CD4-positive, alpha-beta T cell (primary cell): Measurements from ENCODE around the gene PRKCG. TPM values are rescaled to one million over a fixed set of nuclear protein-coding genes. Genes with fewer than 3 reads are reported as not detected.

ENCODE experiments used
- ATAC-seq: fragments of 200-7000 bp; cut with Tn5 transposase; one replicate; pipeline ENCODE4 v1.10.0; 2022; ENCODE audit warnings: mild to moderate bottlenecking; ENCODE audit not compliant: poor library complexity
- CTCF ChIA-PET: fragments of 350-600 bp; sonication (Branson Sonifier 250); formaldehyde crosslinking; loops from one replicate; lab custom pipeline; 2021; ENCODE audit warnings: antibody characterized with exemption, inconsistent platforms; lab: Charles Lee
- POLR2A ChIA-PET: fragments of 350-600 bp; sonication (Branson Sonifier 250); formaldehyde crosslinking; loops from one replicate; lab custom pipeline; 2021; ENCODE audit warnings: antibody characterized with exemption, inconsistent platforms; lab: Charles Lee
- DNase-seq, 14 experiments: peaks; one replicate each; pipeline ENCODE4 v3.0.0-alpha.2; 2013 to 2020; ENCODE audit warnings: mixed read lengths in 2 of 14
- H3K27ac ChIP-seq, 2 donors: one replicate each; pipeline versions ENCODE4 v1.5.1 to v1.7.0; 2013; ENCODE audit warnings: low read length in 2 of 2, low read depth in 1 of 2, mild to moderate bottlenecking in 1 of 2
- H3K27me3 ChIP-seq, 2 experiments: 1 replicate in 1 of 2; 2 replicates in 1 of 2; pipeline versions ENCODE4 v1.6.1 to v1.7.0; 2013; ENCODE audit warnings: low read length in 2 of 2, control low read depth in 1 of 2, mild to moderate bottlenecking in 1 of 2, moderate library complexity in 1 of 2; ENCODE audit not compliant: insufficient read depth in 2 of 2, control insufficient read depth in 1 of 2
- H3K36me3 ChIP-seq: one replicate; pipeline ENCODE4 v1.6.1; 2013; ENCODE audit warnings: low read length, control low read depth; ENCODE audit not compliant: insufficient read depth
- H3K4me1 ChIP-seq: one replicate; pipeline ENCODE4 v1.6.1; 2013; ENCODE audit warnings: low read length, control low read depth; ENCODE audit not compliant: insufficient read depth
- H3K4me3 ChIP-seq: one replicate; pipeline ENCODE4 v1.5.1; 2013; ENCODE audit warnings: mild to moderate bottlenecking, low read length, moderate library complexity
- H3K9me3 ChIP-seq, 2 experiments: 1 replicate in 1 of 2; 2 replicates in 1 of 2; pipeline versions ENCODE4 v1.6.1 to v1.7.0; 2013; ENCODE audit warnings: low read length in 2 of 2, mild to moderate bottlenecking in 2 of 2, control low read depth in 1 of 2, moderate library complexity in 1 of 2; ENCODE audit not compliant: control insufficient read depth in 1 of 2, insufficient read depth in 1 of 2
- H3K27ac Mint-ChIP-seq: one replicate; pipeline ENCODE4 v1.8.0; 2020; ENCODE audit warnings: mixed read lengths
- H3K27me3 Mint-ChIP-seq: one replicate; pipeline ENCODE4 v1.8.0; 2021; ENCODE audit warnings: mixed read lengths
- H3K36me3 Mint-ChIP-seq: one replicate; pipeline ENCODE4 v1.8.0; 2021; ENCODE audit warnings: low read depth, mixed read lengths
- H3K4me1 Mint-ChIP-seq: one replicate; pipeline ENCODE4 v1.8.0; 2021; ENCODE audit warnings: low read depth, mixed read lengths
- H3K4me3 Mint-ChIP-seq: one replicate; pipeline ENCODE4 v1.8.0; 2020; ENCODE audit warnings: mild to moderate bottlenecking, mixed read lengths
- H3K9me3 Mint-ChIP-seq: one replicate; pipeline ENCODE4 v1.8.0; 2020; ENCODE audit warnings: mixed read lengths
- intact Hi-C, 2 experiments: fragments of 100-400 bp; cut with DNase I in 1 of 2; cut with micrococcal nuclease in 1 of 2; formaldehyde crosslinking; loops; one replicate each; pipeline versions ENCODE4 v1.15.1 to v1.9.0; 2023 to 2025; cut with DNase I, micrococcal nuclease
- total RNA-seq, 174 experiments: library from RNA in 2 of 174; stranded (reverse) in 2 of 174; gene quantifications; one replicate each; pipeline ENCODE4 v1.2.3 and lab custom pipeline; 2021 to 2026
- TF ChIP-seq, protein P1 (sequence below): fragments of 200-600 bp; IDR thresholded peaks from one replicate; pipeline ENCODE4 v1.8.0; 2022; ENCODE audit warnings: antibody characterized with exemption, mild to moderate bottlenecking

PRKCG gene
- total RNA-seq, 2 experiments from 2014 or later = 1.5 to 1.6 TPM

DNA sequence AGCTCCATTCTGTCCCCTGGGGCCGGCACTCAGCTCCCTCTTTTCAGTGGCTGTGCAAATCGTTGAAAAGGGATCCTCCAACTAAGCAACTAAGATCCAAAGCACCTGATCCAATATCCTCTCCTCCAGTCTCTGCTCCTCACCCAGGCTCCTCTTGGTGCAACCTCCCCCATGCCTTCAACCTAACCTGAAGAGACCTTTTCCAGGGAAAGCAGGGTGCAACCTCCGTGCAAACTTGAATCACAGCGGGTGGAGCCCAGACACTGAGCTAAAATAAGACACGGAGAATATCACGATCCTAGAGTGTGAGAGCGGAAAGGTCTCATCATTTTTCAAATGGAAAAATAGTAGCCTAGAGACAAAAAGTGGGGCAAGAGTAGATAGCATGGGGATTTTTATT, 35.4 kb downstream of the PRKCG start:
- intact Hi-C loops = no loop called here
- no peaks in the 10 kb centered on the region for H3K4me1 ChIP-seq
- CTCF ChIA-PET = interaction anchor here (0.6 to 0.7 kb wide), 2 partner anchors 14 to 50 kb away, joined by 3 read pairs; no protein-coding TSS in a partner anchor
- H3K4me1 Mint-ChIP-seq = no peaks in the 10 kb centered on the region
- no peak overlapping the region for H3K27ac Mint-ChIP-seq
- H3K27me3 ChIP-seq = peaks cover 0 to 12% of the 10 kb centered on the region in 2 experiments
- DNase-seq (no peak), ATAC-seq (no peak)
- H3K4me3 ChIP-seq = no peak overlapping the region
- TF ChIP-seq, protein P1, sequence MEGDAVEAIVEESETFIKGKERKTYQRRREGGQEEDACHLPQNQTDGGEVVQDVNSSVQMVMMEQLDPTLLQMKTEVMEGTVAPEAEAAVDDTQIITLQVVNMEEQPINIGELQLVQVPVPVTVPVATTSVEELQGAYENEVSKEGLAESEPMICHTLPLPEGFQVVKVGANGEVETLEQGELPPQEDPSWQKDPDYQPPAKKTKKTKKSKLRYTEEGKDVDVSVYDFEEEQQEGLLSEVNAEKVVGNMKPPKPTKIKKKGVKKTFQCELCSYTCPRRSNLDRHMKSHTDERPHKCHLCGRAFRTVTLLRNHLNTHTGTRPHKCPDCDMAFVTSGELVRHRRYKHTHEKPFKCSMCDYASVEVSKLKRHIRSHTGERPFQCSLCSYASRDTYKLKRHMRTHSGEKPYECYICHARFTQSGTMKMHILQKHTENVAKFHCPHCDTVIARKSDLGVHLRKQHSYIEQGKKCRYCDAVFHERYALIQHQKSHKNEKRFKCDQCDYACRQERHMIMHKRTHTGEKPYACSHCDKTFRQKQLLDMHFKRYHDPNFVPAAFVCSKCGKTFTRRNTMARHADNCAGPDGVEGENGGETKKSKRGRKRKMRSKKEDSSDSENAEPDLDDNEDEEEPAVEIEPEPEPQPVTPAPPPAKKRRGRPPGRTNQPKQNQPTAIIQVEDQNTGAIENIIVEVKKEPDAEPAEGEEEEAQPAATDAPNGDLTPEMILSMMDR = no peak
- no peaks in the 10 kb centered on the region for H3K36me3 ChIP-seq
- H3K9me3 ChIP-seq = peaks cover 0 to 6% of the 10 kb centered on the region in 2 experiments
- H3K4me3 Mint-ChIP-seq = no peak overlapping the region
- H3K27ac ChIP-seq = no peak overlapping the region
- H3K36me3 Mint-ChIP-seq = no peaks in the 10 kb centered on the region
- POLR2A ChIA-PET = no interaction called here
- H3K27me3 Mint-ChIP-seq = peaks cover 37% of the 10 kb centered on the region
- H3K9me3 Mint-ChIP-seq = no peaks in the 10 kb centered on the region

DNA sequence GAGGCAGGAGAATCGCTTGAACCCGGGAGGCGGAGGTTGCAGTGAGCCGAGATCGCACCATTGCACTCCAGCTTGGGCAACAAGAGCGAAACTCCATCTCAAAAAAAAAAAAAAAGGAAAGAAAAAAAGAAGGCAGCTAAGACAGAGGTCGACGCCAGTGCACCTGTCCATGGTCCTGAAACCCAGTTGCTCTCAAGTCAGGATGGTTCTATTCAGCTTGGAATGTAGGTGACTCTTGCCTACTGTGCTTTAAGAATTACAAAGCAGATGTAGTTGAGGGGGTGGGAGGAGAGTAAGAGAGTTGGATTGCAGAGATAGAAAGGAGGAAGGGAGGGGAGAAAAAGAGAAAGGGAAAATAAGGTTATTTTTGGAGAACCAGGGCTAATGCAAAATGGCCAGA, 45.7 kb downstream of the PRKCG start:
- no peaks in the 10 kb centered on the region for H3K4me1 Mint-ChIP-seq
- no peak overlapping the region for H3K27ac ChIP-seq
- no peak overlapping the region for H3K4me3 Mint-ChIP-seq
- no peaks in the 10 kb centered on the region for H3K27me3 ChIP-seq
- H3K27me3 Mint-ChIP-seq = peaks cover 21% of the 10 kb centered on the region
- TF ChIP-seq, protein P1 = no peak
- H3K4me1 ChIP-seq = no peaks in the 10 kb centered on the region
- ATAC-seq = no peak
- ChIA-PET POLR2A (no interaction called here), CTCF (no interaction called here)
- H3K9me3 ChIP-seq = peaks cover 0 to 14% of the 10 kb centered on the region in 2 experiments
- H3K27ac Mint-ChIP-seq = no peak overlapping the region
- H3K36me3 ChIP-seq = no peaks in the 10 kb centered on the region
- intact Hi-C loops = loop anchor here in 1 of 2 experiments (2.0 kb wide), 1 partner anchor 25 kb away; no protein-coding TSS in a partner anchor
- H3K36me3 Mint-ChIP-seq = no peaks in the 10 kb centered on the region
- no peak overlapping the region for H3K4me3 ChIP-seq
- peaks cover 10% of the 10 kb centered on the region for H3K9me3 Mint-ChIP-seq
- DNase-seq = peak in 10 of 14 experiments; percentile 17 to 69 (median 31)

DNA sequence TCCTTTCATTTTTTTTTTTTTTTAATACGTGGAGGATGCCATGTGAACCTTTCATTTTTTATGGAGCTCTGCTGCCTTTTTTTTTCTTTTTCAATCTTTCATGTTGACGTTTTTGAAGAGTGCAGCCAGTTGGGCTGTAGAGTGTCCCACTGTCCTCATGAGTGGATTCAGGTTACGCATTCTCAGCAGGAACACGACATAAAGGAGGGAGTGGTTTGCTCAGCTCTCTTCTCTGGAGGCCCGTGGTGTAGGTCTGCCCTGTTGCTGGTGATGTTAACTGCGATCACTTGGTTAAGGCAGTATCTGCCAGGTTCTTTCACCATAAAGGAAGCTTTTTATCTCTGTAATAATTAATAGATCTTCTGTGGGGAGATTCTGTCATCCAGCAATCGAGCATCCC, 54.0 kb downstream of the PRKCG start:
- no peak overlapping the region for H3K4me3 ChIP-seq
- CTCF ChIA-PET = no interaction called here

More for the DNA sequence above, 54.0 kb downstream of the PRKCG start:
- H3K4me1 Mint-ChIP-seq = no peaks in the 10 kb centered on the region
- Histone ChIP-seq H3K9me3 (no peaks in the 10 kb centered on the region), H3K4me1 (no peaks in the 10 kb centered on the region), H3K27me3 (peaks cover 7 to 17% of the 10 kb centered on the region in 2 experiments), H3K36me3 (no peaks in the 10 kb centered on the region), H3K27ac (no peak overlapping the region)
- intact Hi-C loops = no loop called here
- H3K36me3 Mint-ChIP-seq = no peaks in the 10 kb centered on the region
- no peaks in the 10 kb centered on the region for H3K9me3 Mint-ChIP-seq
- DNase-seq (no peak), ATAC-seq (no peak)
- H3K4me3 Mint-ChIP-seq = no peak overlapping the region
- peaks cover 32% of the 10 kb centered on the region for H3K27me3 Mint-ChIP-seq
- POLR2A ChIA-PET = no interaction called here
- no peak overlapping the region for H3K27ac Mint-ChIP-seq
- TF ChIP-seq, protein P1 = no peak
